Liver (tissue), 9 donors: Measurements from ENCODE around the gene ARHGDIA. TPM values are rescaled to one million over a fixed set of nuclear protein-coding genes. Genes with fewer than 3 reads are reported as not detected.

Source experiments
- DNase-seq: peaks from one replicate; pipeline ENCODE4 v3.0.0-alpha.2; 2017; ENCODE audit warnings: low spot score
- H3K27ac ChIP-seq, 2 donors: one replicate each; pipeline ENCODE4 v1.7.0; 2013; ENCODE audit warnings: inconsistent platforms in 2 of 2, low read length in 2 of 2, control low read depth in 1 of 2, low read depth in 1 of 2, mild to moderate bottlenecking in 1 of 2
- H3K27me3 ChIP-seq, 4 donors: one replicate each; pipeline versions ENCODE4 v1.6.1 to v1.7.0; 2013; ENCODE audit warnings: low read length in 3 of 4, inconsistent platforms in 1 of 4, mild to moderate bottlenecking in 1 of 4, moderate library complexity in 1 of 4; ENCODE audit not compliant: control insufficient read depth in 4 of 4, insufficient read depth in 4 of 4
- H3K36me3 ChIP-seq, 4 donors: one replicate each; pipeline versions ENCODE4 v1.6.1 to v1.7.0; 2013; ENCODE audit warnings: low read length in 3 of 4, mild to moderate bottlenecking in 3 of 4, low read depth in 1 of 4, moderate library complexity in 1 of 4; ENCODE audit not compliant: control insufficient read depth in 4 of 4, insufficient read depth in 3 of 4
- H3K4me1 ChIP-seq, 4 donors: one replicate each; pipeline versions ENCODE4 v1.6.1 to v1.7.0; 2013; ENCODE audit warnings: low read length in 3 of 4, mild to moderate bottlenecking in 3 of 4, moderate library complexity in 1 of 4; ENCODE audit not compliant: control insufficient read depth in 4 of 4, insufficient read depth in 4 of 4
- H3K4me3 ChIP-seq, 3 donors: one replicate each; pipeline versions ENCODE4 v1.6.1 to v1.7.0; 2013; ENCODE audit warnings: low read length in 3 of 3, control low read depth in 1 of 3, low read depth in 1 of 3, mild to moderate bottlenecking in 1 of 3
- H3K9ac ChIP-seq, 2 donors: one replicate each; pipeline ENCODE4 v1.7.0; 2013; ENCODE audit warnings: low read length in 2 of 2, mild to moderate bottlenecking in 2 of 2, moderate library complexity in 2 of 2, control low read depth in 1 of 2, low read depth in 1 of 2
- H3K9me3 ChIP-seq, 4 donors: one replicate each; pipeline versions ENCODE4 v1.6.1 to v1.7.0; 2013; ENCODE audit warnings: low read length in 3 of 4; ENCODE audit not compliant: control insufficient read depth in 4 of 4
- EGR1 ChIP-seq, 2 donors: IDR thresholded peaks; 2 replicates each; pipeline ENCODE4 v1.6.1; 2016 to 2018; ENCODE audit warnings: antibody characterized with exemption in 2 of 2, low read depth in 2 of 2
- FOXA1 ChIP-seq: IDR thresholded peaks from 2 replicates; pipeline ENCODE4 v1.6.1; 2016; ENCODE audit warnings: antibody characterized with exemption
- FOXA2 ChIP-seq: IDR thresholded peaks from 2 replicates; pipeline ENCODE4 v1.6.1; 2016; ENCODE audit warnings: antibody characterized with exemption
- GABPA ChIP-seq, 2 donors: IDR thresholded peaks in 1 of 2; conservative IDR thresholded peaks in 1 of 2; 2 replicates each; pipeline ENCODE4 v1.6.1; 2016; ENCODE audit warnings: antibody characterized with exemption in 2 of 2, mild to moderate bottlenecking in 1 of 2, moderate library complexity in 1 of 2
- HNF4A ChIP-seq, 2 donors: conservative IDR thresholded peaks; 2 replicates each; pipeline ENCODE4 v1.6.1; 2016; ENCODE audit warnings: antibody characterized with exemption in 2 of 2, mild to moderate bottlenecking in 2 of 2
- HNF4G ChIP-seq: IDR thresholded peaks from 2 replicates; pipeline ENCODE4 v1.6.1; 2016; ENCODE audit warnings: antibody characterized with exemption
- JUND ChIP-seq, 2 donors: IDR thresholded peaks; 2 replicates each; pipeline ENCODE4 v1.6.1; 2016; ENCODE audit warnings: antibody characterized with exemption in 2 of 2
- MAX ChIP-seq: IDR thresholded peaks from 2 replicates; pipeline ENCODE4 v1.6.1; 2016; ENCODE audit warnings: antibody characterized with exemption
- NR2F2 ChIP-seq: IDR thresholded peaks from 2 replicates; pipeline ENCODE4 v1.6.1; 2016; ENCODE audit warnings: antibody characterized with exemption
- RAD21 ChIP-seq, 2 donors: IDR thresholded peaks; 2 replicates each; pipeline ENCODE4 v1.6.1; 2016; ENCODE audit warnings: antibody characterized with exemption in 2 of 2, mild to moderate bottlenecking in 2 of 2
- REST ChIP-seq: IDR thresholded peaks from 2 replicates; pipeline ENCODE4 v1.6.1; 2016; ENCODE audit warnings: antibody characterized with exemption, mild to moderate bottlenecking
- RXRA ChIP-seq, 2 donors: IDR thresholded peaks; 2 replicates each; pipeline ENCODE4 v1.6.1; 2017 to 2018; ENCODE audit warnings: antibody characterized with exemption in 2 of 2, mild to moderate bottlenecking in 1 of 2
- SP1 ChIP-seq: IDR thresholded peaks from 2 replicates; pipeline ENCODE4 v1.6.1; 2018; ENCODE audit warnings: antibody characterized with exemption, mild to moderate bottlenecking
- TAF1 ChIP-seq: conservative IDR thresholded peaks from 2 replicates; pipeline ENCODE4 v1.6.1; 2016; ENCODE audit warnings: antibody characterized with exemption, mild to moderate bottlenecking
- YY1 ChIP-seq: IDR thresholded peaks from 2 replicates; pipeline ENCODE4 v1.6.1; 2016; ENCODE audit warnings: antibody characterized with exemption, mild to moderate bottlenecking
- ZBTB33 ChIP-seq: IDR thresholded peaks from 2 replicates; pipeline ENCODE4 v1.6.1; 2016; ENCODE audit warnings: antibody characterized with exemption
- WGBS: extraction: QIAGEN DNeasy Blood & Tissue Kit; methylation state at CpG from one replicate; pipeline ENCODE4 v1.1.7; 2013; 5-methylcytosine and 5-hydroxymethylcytosine counted together
- polyA plus RNA-seq, 2 donors: library from polyadenylated mRNA; stranded (reverse) in 1 of 2; unstranded in 1 of 2; fragments of 200-250 nt in 1 of 2; fragments of >200 nt in 1 of 2; fragmentation: Nextera tagmentation in 1 of 2; extraction: Ambion mirVana in 1 of 2; gene quantifications; one replicate each; pipeline versions ENCODE4 v1.2.1 to v1.2.3, GENCODE V29; 2013 to 2015
- total RNA-seq, 2 donors: library from RNA; depleted of rRNA; stranded (reverse); fragments of >200 nt; gene quantifications; one replicate each; pipeline ENCODE4 v1.2.3, GENCODE V29; 2014
- TF ChIP-seq, protein P1 (sequence below): IDR thresholded peaks from 2 replicates; pipeline ENCODE4 v1.6.1; 2016; ENCODE audit warnings: antibody characterized with exemption
- TF ChIP-seq, protein P2 (sequence below): fragments of 150-350 bp; IDR thresholded peaks from 2 replicates; pipeline ENCODE4 v1.5.1; 2017; ENCODE audit warnings: improper control_type of control experiment, low read depth, low read length; ENCODE audit not compliant: missing input control
- donor health status: healthy.
- donor health status: healthy.
- donor health status: healthy.
- donor health status: healthy.
- donor health status: healthy.

Gene ARHGDIA
- total and polyA plus RNA-seq, 4 donors, result 35.5 to 142 (median 75.3) TPM

GRCh38 chr17:81905424-81905875 is 34.3 kb upstream of the ARHGDIA start:
- Histone ChIP-seq H3K27ac (no peak overlapping the region), H3K4me3 (no peak overlapping the region), H3K36me3 (peaks cover 0 to 36% (median 19%) of the 10 kb centered on the region in 4 donors), H3K9me3 (no peaks in the 10 kb centered on the region), H3K4me1 (peaks cover 7 to 45% (median 24%) of the 10 kb centered on the region in 4 donors), H3K27me3 (no peaks in the 10 kb centered on the region), H3K9ac (no peak overlapping the region)
- 95% methylated on average over 16 of the region's 16 CpGs for WGBS
- no peak for TF ChIP-seq EGR1 (IDR thresholded peaks at IDR 0.05; ENCODE audit: low read depth in 2 of 2)
- no peak for TF ChIP-seq RXRA (IDR thresholded peaks at IDR 0.05)
- no peak for TF ChIP-seq FOXA2
- TF ChIP-seq REST, result no peak
- TF ChIP-seq FOXA1, result no peak
- DNase-seq, result no peak

- DNase-seq, result no peak
- H3K36me3 ChIP-seq, result peaks cover 0 to 36% (median 19%) of the 10 kb centered on the region in 4 donors
Observed at GRCh38 chr17:81904600-81905423, 33.7 kb upstream of the ARHGDIA start.

More at GRCh38 chr17:81904600-81905423, 33.7 kb upstream of the ARHGDIA start:
- peaks cover 7 to 38% (median 19%) of the 10 kb centered on the region in 4 donors for H3K4me1 ChIP-seq
- H3K4me3 ChIP-seq, result no peak overlapping the region
- H3K9me3 ChIP-seq, result no peaks in the 10 kb centered on the region
- TF ChIP-seq, protein P1, sequence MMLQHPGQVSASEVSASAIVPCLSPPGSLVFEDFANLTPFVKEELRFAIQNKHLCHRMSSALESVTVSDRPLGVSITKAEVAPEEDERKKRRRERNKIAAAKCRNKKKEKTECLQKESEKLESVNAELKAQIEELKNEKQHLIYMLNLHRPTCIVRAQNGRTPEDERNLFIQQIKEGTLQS, result no peak
- TF ChIP-seq REST (no peak), MAX (no peak), FOXA1 (no peak), SP1 (no peak), TAF1 (no peak), FOXA2 (no peak), JUND (IDR thresholded peaks at IDR 0.05) (no peak), RAD21 (IDR thresholded peaks at IDR 0.05) (no peak), NR2F2 (no peak), RXRA (IDR thresholded peaks at IDR 0.05) (no peak), EGR1 (IDR thresholded peaks at IDR 0.05; ENCODE audit: low read depth in 2 of 2) (no peak), GABPA (IDR thresholded peaks at IDR 0.05 in 1 of 2, conservative IDR thresholded peaks at IDR 0.05 in 1 of 2) (no peak), ZBTB33 (no peak), HNF4G (no peak), HNF4A (conservative IDR thresholded peaks at IDR 0.05) (no peak), YY1 (no peak)
- TF ChIP-seq, protein P2, sequence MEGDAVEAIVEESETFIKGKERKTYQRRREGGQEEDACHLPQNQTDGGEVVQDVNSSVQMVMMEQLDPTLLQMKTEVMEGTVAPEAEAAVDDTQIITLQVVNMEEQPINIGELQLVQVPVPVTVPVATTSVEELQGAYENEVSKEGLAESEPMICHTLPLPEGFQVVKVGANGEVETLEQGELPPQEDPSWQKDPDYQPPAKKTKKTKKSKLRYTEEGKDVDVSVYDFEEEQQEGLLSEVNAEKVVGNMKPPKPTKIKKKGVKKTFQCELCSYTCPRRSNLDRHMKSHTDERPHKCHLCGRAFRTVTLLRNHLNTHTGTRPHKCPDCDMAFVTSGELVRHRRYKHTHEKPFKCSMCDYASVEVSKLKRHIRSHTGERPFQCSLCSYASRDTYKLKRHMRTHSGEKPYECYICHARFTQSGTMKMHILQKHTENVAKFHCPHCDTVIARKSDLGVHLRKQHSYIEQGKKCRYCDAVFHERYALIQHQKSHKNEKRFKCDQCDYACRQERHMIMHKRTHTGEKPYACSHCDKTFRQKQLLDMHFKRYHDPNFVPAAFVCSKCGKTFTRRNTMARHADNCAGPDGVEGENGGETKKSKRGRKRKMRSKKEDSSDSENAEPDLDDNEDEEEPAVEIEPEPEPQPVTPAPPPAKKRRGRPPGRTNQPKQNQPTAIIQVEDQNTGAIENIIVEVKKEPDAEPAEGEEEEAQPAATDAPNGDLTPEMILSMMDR, result no peak
- 91% methylated on average over 28 of the region's 28 CpGs for WGBS
- H3K9ac ChIP-seq, result no peak overlapping the region
- no peaks in the 10 kb centered on the region for H3K27me3 ChIP-seq
- H3K27ac ChIP-seq, result no peak overlapping the region
